GM11168 (cell line): ENCODE results near the gene EPHB3.

Experiments
- in situ Hi-C: fragments of 300-500 bp; cut with MboI; formaldehyde crosslinking; loops from one replicate; pipeline ENCODE4 v1.12.0; 2022; ENCODE audit warnings: low sequenced_read_pairs; ENCODE audit not compliant: unreplicated experiment

EPHB3 gene

DNA sequence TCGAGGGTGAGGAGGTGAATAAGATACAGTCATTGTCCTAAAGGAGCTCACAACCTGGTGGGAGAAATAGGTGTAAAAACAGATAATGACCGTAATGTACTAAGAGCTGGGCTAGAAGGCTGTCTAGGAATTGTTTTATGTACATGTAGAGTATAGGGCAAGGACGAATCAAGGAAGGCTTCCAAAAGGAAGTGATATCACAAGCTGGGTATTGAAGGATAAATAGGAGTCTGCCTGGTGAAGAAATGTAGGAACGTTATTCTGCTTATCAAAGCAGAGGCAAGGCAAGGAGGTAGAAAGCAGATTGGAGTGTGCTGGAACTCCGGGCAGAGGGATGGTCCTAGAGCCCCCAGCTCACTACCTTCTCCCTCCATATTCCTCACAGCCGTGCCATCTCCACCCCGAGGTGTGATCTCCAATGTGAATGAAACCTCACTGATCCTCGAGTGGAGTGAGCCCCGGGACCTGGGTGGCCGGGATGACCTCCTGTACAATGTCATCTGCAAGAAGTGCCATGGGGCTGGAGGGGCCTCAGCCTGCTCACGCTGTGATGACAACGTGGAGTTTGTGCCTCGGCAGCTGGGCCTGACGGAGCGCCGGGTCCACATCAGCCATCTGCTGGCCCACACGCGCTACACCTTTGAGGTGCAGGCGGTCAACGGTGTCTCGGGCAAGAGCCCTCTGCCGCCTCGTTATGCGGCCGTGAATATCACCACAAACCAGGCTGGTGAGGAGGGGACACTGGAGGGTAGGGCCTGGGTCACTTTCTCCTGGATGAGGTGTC is 15.1 kb downstream of the EPHB3 start:
- in situ Hi-C loops: no loop called here

GRCh38 chr3:184577546-184577945 is 16.0 kb downstream of the EPHB3 start:
- in situ Hi-C loops: no loop called here

GRCh38 chr3:184578218-184578617 is 16.6 kb downstream of the EPHB3 start:
- in situ Hi-C loops: no loop called here

- in situ Hi-C loops: no loop called here
Measured at GRCh38 chr3:184578822-184579221, 17.2 kb downstream of the EPHB3 start.

GRCh38 chr3:184579513-184579912 is 17.9 kb downstream of the EPHB3 start:
- in situ Hi-C loops: no loop called here

DNA sequence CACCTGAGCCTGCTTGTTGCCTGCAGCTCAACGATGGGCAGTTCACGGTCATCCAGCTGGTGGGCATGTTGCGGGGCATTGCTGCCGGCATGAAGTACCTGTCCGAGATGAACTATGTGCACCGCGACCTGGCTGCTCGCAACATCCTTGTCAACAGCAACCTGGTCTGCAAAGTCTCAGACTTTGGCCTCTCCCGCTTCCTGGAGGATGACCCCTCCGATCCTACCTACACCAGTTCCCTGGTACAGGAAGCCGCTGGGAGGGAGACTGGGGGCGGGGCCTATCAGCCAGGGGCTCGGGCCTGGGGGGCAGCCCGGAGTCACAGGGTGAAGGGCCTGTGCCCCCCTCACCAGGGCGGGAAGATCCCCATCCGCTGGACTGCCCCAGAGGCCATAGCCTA is 18.8 kb downstream of the EPHB3 start:
- in situ Hi-C loops: no loop called here

DNA sequence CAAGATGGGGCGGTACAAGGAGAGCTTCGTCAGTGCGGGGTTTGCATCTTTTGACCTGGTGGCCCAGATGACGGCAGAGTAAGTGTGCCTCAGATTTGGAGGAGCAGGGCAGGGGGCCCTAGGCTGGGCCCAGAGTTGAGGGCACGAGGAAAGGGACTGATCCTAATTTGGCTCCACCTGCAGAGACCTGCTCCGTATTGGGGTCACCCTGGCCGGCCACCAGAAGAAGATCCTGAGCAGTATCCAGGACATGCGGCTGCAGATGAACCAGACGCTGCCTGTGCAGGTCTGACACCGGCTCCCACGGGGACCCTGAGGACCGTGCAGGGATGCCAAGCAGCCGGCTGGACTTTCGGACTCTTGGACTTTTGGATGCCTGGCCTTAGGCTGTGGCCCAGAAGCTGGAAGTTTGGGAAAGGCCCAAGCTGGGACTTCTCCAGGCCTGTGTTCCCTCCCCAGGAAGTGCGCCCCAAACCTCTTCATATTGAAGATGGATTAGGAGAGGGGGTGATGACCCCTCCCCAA is 19.8 kb downstream of the EPHB3 start:
- in situ Hi-C loops: no loop called here

DNA sequence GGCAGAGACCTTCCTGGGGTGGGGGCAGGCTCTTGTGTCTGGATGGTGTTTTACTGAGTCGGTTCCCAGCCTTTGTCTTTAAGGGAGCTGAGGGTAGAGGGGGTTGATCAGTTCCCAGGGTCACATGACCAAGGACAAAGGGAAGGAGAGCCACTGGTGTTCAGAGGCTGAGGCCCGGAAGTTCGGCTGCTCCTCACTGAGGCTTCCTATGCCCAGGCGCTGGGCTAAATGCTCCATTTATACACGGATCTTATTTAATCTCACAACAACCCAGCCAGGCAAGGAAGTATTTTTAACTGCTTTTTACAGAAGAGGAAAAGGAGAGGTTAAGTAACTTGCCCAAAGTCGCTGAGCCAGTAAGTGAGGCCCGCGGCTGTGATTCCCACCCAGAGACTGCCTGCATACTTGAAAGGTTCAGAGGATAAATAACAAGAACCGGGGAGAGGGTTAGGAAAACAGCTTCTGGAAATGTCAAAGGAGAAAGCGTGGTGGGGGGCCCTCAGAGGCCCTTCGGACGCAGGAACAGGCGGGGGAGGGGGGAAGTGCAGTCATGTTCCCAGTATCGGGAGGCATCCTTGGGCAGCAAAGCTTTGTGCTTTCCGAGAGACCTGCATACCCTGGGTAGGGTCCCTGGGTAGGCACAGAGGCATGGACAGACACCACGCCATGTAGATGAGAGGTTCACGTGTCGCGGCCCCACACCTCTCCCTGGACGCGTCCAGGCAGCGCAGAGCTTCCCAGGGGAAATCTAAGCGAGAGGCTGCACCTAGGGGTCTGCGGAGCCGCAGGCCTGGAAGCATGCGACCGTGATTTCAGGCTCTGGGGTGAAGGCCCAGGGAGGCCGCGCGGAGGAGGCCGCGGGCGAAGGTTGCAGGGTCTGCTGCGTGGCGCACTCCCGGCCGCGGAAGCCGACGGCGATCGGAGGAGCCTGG is 21.3 kb downstream of the EPHB3 start:
- in situ Hi-C loops: no loop called here

DNA sequence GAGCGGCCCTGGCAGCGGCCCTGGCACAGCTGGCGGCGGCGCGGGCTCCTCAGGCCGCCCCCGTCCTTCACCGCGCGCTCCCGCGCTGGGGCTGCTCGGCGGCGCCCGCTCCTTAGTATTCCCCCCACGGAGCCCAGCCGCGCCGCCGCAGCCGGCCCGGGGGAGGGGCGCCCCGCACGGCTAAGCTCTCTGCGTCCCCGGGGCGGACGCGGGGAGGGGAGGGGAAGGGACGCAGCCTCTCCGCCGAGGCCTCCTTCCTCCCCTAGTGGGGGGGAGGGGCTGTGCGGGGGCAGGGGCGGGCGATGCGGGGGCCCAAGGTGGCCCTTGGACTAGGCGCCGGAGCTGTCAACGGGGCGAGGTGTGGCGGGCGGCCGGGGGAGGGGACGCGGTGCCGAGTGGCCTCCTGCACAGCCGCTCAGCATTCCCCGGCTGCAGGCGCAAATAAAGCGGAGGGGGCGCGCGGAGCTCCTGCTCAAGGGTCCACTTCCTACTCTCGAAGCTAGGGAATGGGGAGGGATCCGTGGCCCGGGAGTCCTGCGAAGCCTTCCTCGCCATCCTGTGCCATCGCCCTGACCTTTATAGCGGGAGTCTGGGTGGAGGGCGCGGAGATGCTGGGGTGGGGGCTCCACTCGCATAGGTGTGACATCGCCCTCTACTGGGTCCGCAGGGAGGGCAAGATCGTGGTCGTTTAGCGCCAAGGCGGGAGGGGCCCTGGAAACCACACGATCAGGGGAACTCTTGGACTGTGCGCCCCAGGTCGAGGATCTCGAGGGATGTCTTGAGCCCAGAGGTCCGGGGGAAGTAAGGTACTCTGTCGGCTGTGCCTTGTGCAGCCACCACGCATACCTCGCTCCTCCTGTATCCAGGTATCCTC is 22.2 kb downstream of the EPHB3 start:
- in situ Hi-C loops: no loop called here

GRCh38 chr3:184584464-184584891 is 22.9 kb downstream of the EPHB3 start:
- in situ Hi-C loops: no loop called here

DNA sequence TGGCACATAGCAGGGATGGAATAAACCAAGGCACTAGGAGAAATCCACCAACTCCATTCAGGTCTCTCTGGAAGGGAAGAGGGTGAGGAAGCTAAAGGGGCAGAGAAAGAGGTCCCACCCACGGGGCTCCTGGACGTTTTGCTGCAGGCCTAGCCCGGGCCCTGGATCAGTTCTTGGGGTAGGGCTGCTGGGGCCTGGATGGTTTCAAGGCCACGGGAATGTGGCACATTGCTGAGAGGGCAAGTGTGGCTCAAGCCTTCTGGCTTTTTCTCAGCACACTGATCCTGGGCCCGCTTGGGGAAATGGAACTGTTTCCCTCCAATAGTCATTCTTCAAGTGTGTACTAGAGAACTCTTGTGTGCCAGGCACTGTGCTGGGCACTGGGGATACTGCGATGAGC is 24.0 kb downstream of the EPHB3 start:
- in situ Hi-C loops: no loop called here

GRCh38 chr3:184586851-184587250 is 25.3 kb downstream of the EPHB3 start:
- in situ Hi-C loops: no loop called here

GRCh38 chr3:184588776-184589175 is 27.2 kb downstream of the EPHB3 start:
- in situ Hi-C loops: no loop called here

GRCh38 chr3:184590795-184591194 is 29.2 kb downstream of the EPHB3 start:
- in situ Hi-C loops: no loop called here

DNA sequence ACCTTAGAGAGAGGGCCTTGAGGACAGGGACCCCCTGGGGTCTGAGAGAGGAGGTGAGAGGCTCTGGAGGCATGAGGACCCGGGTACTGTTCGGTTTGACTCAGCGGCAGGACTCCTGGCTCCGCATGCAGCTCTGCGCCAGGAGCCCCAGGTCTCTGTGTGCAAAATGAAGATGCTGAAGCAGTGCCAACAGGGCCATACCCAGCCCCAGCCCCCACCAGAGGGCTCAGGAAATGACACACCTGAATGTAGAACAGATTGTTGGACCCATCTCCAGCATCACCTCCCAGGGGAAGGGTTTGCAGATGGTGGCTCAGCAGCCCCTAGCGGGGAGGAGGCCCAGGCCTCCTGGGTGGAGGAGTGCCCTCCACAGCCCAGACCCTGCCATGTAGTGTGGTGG is 30.2 kb downstream of the EPHB3 start:
- in situ Hi-C loops: no loop called here

DNA sequence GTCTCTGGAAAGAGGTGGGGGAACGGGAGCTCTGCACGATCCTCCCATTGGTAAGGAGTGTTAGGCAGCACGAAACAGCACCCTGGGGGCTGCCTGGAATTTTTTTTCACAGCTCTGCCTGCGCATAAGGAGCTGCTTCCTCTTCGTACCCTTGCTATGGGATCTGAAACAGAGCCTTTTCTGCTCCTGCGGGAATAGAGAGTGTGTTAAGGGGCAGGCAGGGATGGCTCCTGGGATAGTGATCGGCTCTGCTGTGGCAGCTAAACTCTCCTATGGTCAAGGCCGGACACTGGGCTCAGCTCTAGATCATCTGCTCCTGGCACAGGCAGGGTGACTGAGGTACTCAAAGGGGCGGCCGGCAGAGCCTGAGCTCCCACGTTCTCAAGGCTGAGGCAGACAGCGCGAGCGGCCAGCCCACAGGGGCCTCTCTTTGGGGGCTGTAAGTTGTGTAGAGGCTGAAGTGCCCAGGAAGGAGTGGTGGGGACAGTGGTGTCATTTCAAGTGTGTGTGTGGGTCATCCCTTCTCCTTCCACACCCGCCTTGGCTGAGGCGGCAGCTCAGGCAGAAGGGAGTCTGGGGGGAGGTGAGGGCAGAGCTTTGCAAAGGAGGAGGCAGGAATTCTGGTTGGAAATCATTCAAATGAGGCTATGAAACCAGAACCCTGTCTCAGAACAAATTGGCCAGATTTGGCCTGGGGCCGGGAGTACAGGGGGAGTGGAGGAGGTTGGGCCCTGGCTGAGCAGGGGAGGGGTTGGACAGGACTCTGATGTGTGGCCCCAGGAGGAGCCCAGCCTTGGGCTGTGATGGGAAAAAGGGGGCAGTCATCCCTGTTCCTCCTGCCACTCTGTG is 31.0 kb downstream of the EPHB3 start:
- in situ Hi-C loops: no loop called here

- in situ Hi-C loops: no loop called here
Measured at GRCh38 chr3:184593220-184593927, 31.8 kb downstream of the EPHB3 start.

- in situ Hi-C loops: no loop called here
Measured at GRCh38 chr3:184593928-184594303, 32.3 kb downstream of the EPHB3 start.
